GM12865 (cell line): ENCODE results near the gene ANTXR2.

Experiments used
- DNase-seq: peaks from one replicate; pipeline ENCODE4 v3.0.0; 2010; ENCODE audit warnings: low read depth
- H3K4me3 ChIP-seq: 2 replicates; pipeline ENCODE4 v1.5.1; 2011; ENCODE audit warnings: mild to moderate bottlenecking, low read depth, low read length, control low read depth
- CTCF ChIP-seq: IDR thresholded peaks from 2 replicates; pipeline ENCODE4 v1.5.1; 2011; ENCODE audit warnings: low read length, control low read depth, low read depth, inconsistent platforms; ENCODE audit not compliant: insufficient read depth; ENCODE audit errors: missing control alignments

ANTXR2 gene

DNA sequence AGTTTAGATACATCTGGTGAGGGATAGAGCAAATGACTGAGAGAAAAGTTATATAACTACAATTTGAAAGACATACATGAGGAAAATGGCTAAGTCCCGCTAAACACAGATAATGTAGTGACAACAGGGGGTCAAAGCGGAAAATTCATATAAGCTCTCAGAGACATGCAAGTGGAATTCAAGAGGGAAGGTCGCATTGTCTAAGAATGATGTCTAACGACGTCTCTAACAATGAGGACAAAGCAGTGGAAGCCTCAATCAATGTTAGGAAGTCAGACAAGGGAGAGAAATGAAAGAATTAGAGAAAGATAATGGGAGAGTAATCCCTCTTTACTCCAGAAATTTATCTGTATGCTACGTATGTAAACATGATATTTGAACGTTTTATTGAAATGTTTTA, 113.4 kb downstream of the ANTXR2 start:
- no peak for TF ChIP-seq CTCF
- no peak overlapping the region for H3K4me3 ChIP-seq
- DNase-seq: no peak

- H3K4me3 ChIP-seq: no peak overlapping the region
- TF ChIP-seq CTCF: no peak
- no peak for DNase-seq
These were observed 114.4 kb downstream of the ANTXR2 start for GRCh38 chr4:79958466-79959264.

DNA sequence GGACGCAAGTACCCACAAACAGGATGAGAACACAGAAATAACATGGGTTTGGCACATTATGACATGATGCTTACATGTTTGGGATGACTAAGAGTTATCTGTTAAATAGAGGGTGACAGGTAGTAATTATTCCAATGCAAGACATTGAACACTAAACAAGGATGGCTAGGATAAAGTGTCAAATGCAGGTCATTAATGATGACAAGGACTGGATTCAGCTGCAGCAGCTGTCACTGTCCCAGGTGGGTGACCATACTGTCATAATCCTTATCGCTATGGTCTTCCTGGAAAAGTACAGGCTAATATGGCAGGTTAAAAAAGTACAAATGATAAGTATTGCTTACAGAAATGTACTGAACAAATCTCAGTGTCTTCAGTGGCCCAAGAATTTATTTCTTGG, 123.9 kb downstream of the ANTXR2 start:
- no peak for DNase-seq
- TF ChIP-seq CTCF: no peak
- no peak overlapping the region for H3K4me3 ChIP-seq

- no peak overlapping the region for H3K4me3 ChIP-seq
- no peak for TF ChIP-seq CTCF
- DNase-seq: no peak
These were observed 124.3 kb downstream of the ANTXR2 start for GRCh38 chr4:79948739-79949138.

DNA sequence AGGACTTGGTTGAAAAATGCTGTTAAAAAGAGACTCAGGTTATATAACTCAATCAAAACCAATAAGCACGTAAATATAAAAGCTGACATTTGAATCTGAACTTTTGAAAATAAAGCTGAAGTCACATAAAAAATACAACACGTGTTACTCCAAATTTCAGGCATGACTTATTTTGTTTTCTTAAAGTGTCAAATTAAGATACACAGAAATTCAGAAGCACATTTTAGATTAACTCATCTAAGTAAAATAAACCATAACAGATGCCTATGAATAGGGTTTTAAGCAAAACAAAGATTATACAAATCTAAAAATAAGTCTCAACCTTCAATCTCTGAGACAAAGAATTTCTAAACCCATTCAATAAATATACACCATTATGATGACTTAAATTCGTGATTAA, 124.8 kb downstream of the ANTXR2 start:
- no peak overlapping the region for H3K4me3 ChIP-seq
- TF ChIP-seq CTCF: no peak
- no peak for DNase-seq

- DNase-seq: no peak
- TF ChIP-seq CTCF: no peak
- no peak overlapping the region for H3K4me3 ChIP-seq
These were observed 125.6 kb downstream of the ANTXR2 start for GRCh38 chr4:79947386-79947785.

DNA sequence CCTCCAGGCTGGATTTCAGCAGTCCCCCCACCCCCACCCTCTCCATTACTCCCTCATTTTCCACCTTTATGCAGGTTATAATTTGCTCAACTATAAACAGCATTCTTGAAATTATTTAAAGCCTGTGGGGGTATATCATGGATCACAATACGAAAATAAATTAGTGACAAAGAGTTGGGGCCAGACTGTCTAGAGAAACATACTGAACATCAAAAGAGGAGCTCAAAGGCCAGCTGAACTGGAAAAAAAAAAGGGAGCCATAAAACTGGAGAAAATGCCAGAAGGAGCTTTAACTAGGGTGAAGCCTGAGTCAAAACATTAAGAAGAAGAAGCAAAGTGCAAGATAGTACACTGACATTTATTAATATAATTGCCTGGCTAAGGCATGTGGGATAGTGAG, 137.8 kb downstream of the ANTXR2 start:
- TF ChIP-seq CTCF: no peak
- DNase-seq: no peak
- no peak overlapping the region for H3K4me3 ChIP-seq
